ENCODE measurements around the gene MAPKAP1.

DNA sequence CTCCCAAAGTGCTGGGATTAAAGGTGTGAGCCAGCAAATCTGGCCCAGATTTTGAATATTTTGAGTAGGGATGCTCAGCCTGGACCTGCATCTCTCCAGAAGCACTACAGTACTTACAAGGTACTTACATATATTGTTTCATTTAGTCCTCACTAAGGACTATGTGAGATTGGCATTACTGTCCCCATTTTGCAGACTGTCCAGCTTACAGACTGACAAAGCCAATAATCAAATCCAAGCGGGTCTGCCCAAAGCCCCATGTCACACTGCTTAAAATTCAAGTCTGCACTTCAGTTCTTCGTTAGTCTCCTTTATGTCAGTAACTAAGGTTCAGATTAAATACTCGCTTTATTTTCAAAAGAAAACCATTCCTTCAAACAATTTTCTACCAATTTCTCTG, 7.1 kb downstream of the MAPKAP1 start:
- TF ChIP-seq CTCF (conservative IDR thresholded peaks at IDR 0.05; ENCODE audit: low read depth in 2 of 2) (no peak), EZH2phosphoT487 (IDR thresholded peaks at IDR 0.05; ENCODE audit: unreplicated experiment) (no peak), CREB1 (CRISPR knock-in tag; IDR thresholded peaks at IDR 0.05; ENCODE audit: low read depth) (no peak), EZH2 (IDR thresholded peaks at IDR 0.05; ENCODE audit: low read depth, unreplicated experiment) (no peak), POLR2AphosphoS5 (IDR thresholded peaks at IDR 0.05; ENCODE audit: low read depth) (no peak), REST (IDR thresholded peaks at IDR 0.05; ENCODE audit: unreplicated experiment) (no peak), JUNB (IDR thresholded peaks at IDR 0.05; ENCODE audit: unreplicated experiment) (no peak), ZNF114 (CRISPR knock-in tag; IDR thresholded peaks at IDR 0.05) (no peak), STAT1 (IDR thresholded peaks at IDR 0.05; ENCODE audit: unreplicated experiment) (no peak), ZNF331 (CRISPR knock-in tag; IDR thresholded peaks at IDR 0.05; ENCODE audit: low read depth) (no peak)
- TF ChIP-seq, protein P1, sequence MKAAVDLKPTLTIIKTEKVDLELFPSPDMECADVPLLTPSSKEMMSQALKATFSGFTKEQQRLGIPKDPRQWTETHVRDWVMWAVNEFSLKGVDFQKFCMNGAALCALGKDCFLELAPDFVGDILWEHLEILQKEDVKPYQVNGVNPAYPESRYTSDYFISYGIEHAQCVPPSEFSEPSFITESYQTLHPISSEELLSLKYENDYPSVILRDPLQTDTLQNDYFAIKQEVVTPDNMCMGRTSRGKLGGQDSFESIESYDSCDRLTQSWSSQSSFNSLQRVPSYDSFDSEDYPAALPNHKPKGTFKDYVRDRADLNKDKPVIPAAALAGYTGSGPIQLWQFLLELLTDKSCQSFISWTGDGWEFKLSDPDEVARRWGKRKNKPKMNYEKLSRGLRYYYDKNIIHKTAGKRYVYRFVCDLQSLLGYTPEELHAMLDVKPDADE (IDR thresholded peaks at IDR 0.05), result no peak

Measured in GM23338 (cell line).